ENCODE results near the gene KRT71.

The KRT71 gene

GRCh38 chr12:52524898-52525591 lies 27.9 kb downstream of the KRT71 start:
- Mint-ChIP-seq H3K36me3 (ENCODE audit: low read depth) (no peaks in the 10 kb centered on the region), H3K27ac (no peak overlapping the region), H3K27me3 (no peaks in the 10 kb centered on the region), H3K9me3 (no peaks in the 10 kb centered on the region), H3K4me1 (ENCODE audit: low read depth) (no peaks in the 10 kb centered on the region), H3K4me3 (no peak overlapping the region)

DNA sequence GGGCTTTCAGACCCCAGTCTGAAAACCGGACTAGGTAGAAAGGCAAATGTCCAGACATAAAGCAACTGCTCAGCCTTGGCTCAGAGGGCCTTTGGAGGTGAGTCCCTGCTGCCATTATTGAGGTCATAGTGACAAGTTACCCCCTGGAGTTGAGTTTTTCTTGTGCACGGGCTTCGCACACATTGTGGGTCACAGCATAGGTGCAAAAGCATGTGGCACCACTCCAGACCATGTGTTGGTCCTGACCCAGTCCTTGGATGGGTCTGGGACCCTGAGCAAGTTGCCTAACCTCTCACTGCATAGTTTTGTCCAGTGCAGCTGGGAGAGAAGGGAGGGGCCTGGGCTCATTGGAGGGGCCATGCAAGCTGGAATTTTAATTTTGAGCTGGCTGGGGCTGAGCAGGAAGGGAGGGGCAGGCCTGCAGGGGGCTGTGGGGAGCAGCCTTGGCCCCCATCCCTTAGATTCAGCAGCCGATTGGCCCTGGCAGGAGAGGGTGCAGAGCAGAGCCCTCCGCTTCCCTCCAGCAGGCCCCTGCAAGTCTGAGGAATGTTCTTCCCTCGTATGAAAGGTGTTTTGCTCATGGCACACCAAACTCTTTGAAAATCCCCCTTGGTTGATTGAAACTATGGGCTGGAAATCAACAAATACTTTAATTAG lies 28.6 kb downstream of the KRT71 start:
- H3K4me3 Mint-ChIP-seq, result no peak overlapping the region
- no peak overlapping the region for H3K27ac Mint-ChIP-seq
- no peaks in the 10 kb centered on the region for H3K36me3 Mint-ChIP-seq (ENCODE audit: low read depth)
- H3K4me1 Mint-ChIP-seq (ENCODE audit: low read depth), result no peaks in the 10 kb centered on the region
- no peaks in the 10 kb centered on the region for H3K9me3 Mint-ChIP-seq
- H3K27me3 Mint-ChIP-seq, result no peaks in the 10 kb centered on the region

DNA sequence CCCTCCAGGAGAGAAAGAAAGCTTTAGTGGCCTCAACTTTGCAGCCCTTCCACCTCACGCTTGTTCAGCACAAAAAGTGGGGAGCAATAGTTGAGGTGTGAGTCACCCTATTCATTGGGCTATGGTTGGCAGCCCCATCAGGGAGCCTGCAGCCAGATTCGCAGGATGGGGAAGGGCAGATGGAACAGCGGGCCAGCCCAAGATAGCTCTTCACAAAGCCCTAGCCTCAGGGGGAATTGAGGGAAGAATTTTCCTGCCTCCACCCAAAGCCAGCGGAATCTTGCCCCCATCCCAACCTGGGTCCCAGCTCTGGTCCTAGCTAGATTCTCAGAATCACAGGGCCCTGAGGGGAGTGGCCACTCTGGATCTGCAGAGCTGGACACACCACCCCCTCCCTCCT lies 29.1 kb downstream of the KRT71 start:
- Mint-ChIP-seq H3K27me3 (no peaks in the 10 kb centered on the region), H3K36me3 (ENCODE audit: low read depth) (no peaks in the 10 kb centered on the region), H3K4me3 (no peak overlapping the region), H3K4me1 (ENCODE audit: low read depth) (no peaks in the 10 kb centered on the region), H3K9me3 (no peaks in the 10 kb centered on the region), H3K27ac (no peak overlapping the region)

GRCh38 chr12:52522346-52523011 lies 30.5 kb downstream of the KRT71 start:
- H3K27me3 Mint-ChIP-seq, result no peaks in the 10 kb centered on the region
- H3K36me3 Mint-ChIP-seq (ENCODE audit: low read depth), result no peaks in the 10 kb centered on the region
- H3K27ac Mint-ChIP-seq, result no peak overlapping the region
- H3K9me3 Mint-ChIP-seq, result no peaks in the 10 kb centered on the region
- no peaks in the 10 kb centered on the region for H3K4me1 Mint-ChIP-seq (ENCODE audit: low read depth)
- H3K4me3 Mint-ChIP-seq, result no peak overlapping the region

GRCh38 chr12:52521568-52522266 lies 31.2 kb downstream of the KRT71 start:
- no peaks in the 10 kb centered on the region for H3K36me3 Mint-ChIP-seq (ENCODE audit: low read depth)

GRCh38 chr12:52521175-52521567 lies 31.8 kb downstream of the KRT71 start:
- H3K27ac Mint-ChIP-seq, result no peak overlapping the region
- H3K27me3 Mint-ChIP-seq, result no peaks in the 10 kb centered on the region
- H3K36me3 Mint-ChIP-seq (ENCODE audit: low read depth), result no peaks in the 10 kb centered on the region
- no peaks in the 10 kb centered on the region for H3K4me1 Mint-ChIP-seq (ENCODE audit: low read depth)
- no peak overlapping the region for H3K4me3 Mint-ChIP-seq
- no peaks in the 10 kb centered on the region for H3K9me3 Mint-ChIP-seq

More at GRCh38 chr12:52521568-52522266, 31.2 kb downstream of the KRT71 start:
- no peak overlapping the region for H3K27ac Mint-ChIP-seq
- H3K27me3 Mint-ChIP-seq, result no peaks in the 10 kb centered on the region
- H3K4me1 Mint-ChIP-seq (ENCODE audit: low read depth), result no peaks in the 10 kb centered on the region
- no peaks in the 10 kb centered on the region for H3K9me3 Mint-ChIP-seq
- no peak overlapping the region for H3K4me3 Mint-ChIP-seq

DNA sequence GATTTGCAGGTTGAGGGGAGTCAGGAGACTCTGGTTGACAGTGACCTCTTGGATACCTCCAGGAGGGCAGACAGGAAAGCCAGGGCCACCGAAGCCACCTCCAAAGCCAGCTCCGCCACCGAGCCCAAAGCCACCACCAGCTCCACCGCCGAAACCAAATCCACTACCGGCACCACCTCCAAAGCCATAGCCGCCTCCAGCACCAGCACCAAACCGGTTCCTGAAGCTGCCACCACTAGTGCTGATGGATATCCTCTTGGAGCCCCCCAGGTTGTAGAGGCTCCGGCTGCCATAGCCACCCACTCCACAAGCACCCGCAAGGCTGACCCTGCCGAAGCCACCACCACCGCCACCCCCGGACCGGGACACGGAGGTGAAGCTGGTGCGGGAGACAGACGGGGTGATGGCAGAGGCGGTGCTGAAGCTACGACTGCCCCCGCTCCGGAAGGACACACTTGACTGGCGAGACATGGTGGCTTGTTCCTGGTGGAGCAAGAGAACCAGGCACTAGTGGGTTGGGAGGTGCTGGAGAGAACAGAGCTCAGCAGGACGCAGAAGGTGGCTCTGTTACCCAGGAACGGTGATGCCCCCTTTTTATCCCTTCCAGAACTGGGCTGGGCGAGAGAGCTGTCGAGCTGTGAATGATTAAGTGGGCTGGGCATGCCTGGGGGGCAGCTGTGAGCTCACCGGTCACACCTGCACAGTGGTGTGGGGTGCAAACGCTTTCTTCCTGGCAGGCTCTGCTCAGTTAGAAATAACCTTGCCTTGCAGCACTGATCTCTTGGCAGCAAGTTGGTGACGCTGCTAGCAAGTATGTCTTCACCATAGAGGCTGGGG lies 32.9 kb downstream of the KRT71 start, which contains the start of gene KRT5:
Gene KRT5 (minus strand): TSS at position 569 of the 837 bp plus-strand sequence. CDS start 98 bp downstream, at position 471.
- Mint-ChIP-seq H3K4me1 (ENCODE audit: low read depth) (no peaks in the 10 kb centered on the region), H3K4me3 (no peak within 1 kb of the TSS), H3K36me3 (ENCODE audit: low read depth) (no peaks in the 10 kb centered on the region), H3K27ac (no peak within 1 kb of the TSS), H3K9me3 (no peaks in the 10 kb centered on the region), H3K27me3 (no peaks in the 10 kb centered on the region)

DNA sequence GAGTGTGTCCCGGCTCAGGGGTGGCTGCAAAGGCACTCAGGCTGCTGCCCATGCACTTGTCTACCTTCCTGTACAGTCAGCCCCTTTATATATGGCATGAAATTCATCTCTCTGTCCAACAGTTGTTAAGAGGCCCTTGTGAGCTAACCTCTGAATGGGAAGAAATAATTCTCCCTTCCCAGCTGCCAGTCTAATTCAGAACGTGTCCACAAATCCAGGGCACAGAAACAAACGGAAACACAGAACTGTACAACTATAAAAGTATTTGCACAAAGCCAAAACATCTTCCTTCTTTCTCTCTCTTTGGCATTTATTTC lies 33.6 kb downstream of the KRT71 start:
- Mint-ChIP-seq H3K27me3 (no peaks in the 10 kb centered on the region), H3K4me1 (ENCODE audit: low read depth) (no peaks in the 10 kb centered on the region), H3K4me3 (no peak overlapping the region), H3K27ac (no peak overlapping the region), H3K36me3 (ENCODE audit: low read depth) (no peaks in the 10 kb centered on the region), H3K9me3 (no peaks in the 10 kb centered on the region)

GRCh38 chr12:52518574-52519386 lies 34.2 kb downstream of the KRT71 start:
- H3K27ac Mint-ChIP-seq, result no peak overlapping the region
- H3K4me1 Mint-ChIP-seq (ENCODE audit: low read depth), result no peaks in the 10 kb centered on the region
- H3K27me3 Mint-ChIP-seq, result no peaks in the 10 kb centered on the region
- no peak overlapping the region for H3K4me3 Mint-ChIP-seq
- no peaks in the 10 kb centered on the region for H3K9me3 Mint-ChIP-seq
- no peaks in the 10 kb centered on the region for H3K36me3 Mint-ChIP-seq (ENCODE audit: low read depth)

DNA sequence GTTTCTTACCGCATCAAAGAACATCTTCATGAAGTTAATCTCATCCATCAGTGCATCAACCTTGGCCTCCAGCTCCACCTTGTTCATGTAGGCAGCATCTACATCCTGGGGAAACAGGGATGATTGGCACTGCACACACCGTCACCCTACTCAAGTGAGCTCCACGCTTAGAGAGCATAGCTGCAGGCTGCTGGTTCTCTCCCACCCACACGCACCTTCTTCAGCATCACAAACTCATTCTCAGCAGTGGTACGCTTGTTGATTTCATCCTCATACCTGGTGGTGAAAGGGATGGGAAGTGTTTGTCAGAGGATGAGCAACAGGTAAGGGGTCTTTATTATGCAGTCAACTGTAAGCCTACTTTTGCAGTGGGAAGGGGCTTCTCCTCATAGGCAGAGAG lies 35.1 kb downstream of the KRT71 start:
- H3K36me3 Mint-ChIP-seq (ENCODE audit: low read depth), result no peaks in the 10 kb centered on the region
- no peak overlapping the region for H3K27ac Mint-ChIP-seq
- H3K4me1 Mint-ChIP-seq (ENCODE audit: low read depth), result no peaks in the 10 kb centered on the region
- no peak overlapping the region for H3K4me3 Mint-ChIP-seq
- H3K27me3 Mint-ChIP-seq, result no peaks in the 10 kb centered on the region
- H3K9me3 Mint-ChIP-seq, result no peaks in the 10 kb centered on the region

- no peak overlapping the region for H3K4me3 Mint-ChIP-seq
- H3K27ac Mint-ChIP-seq, result no peak overlapping the region
- H3K4me1 Mint-ChIP-seq (ENCODE audit: low read depth), result no peaks in the 10 kb centered on the region
- H3K27me3 Mint-ChIP-seq, result no peaks in the 10 kb centered on the region
- H3K9me3 Mint-ChIP-seq, result no peaks in the 10 kb centered on the region
- H3K36me3 Mint-ChIP-seq (ENCODE audit: low read depth), result no peaks in the 10 kb centered on the region
These were observed 35.7 kb downstream of the KRT71 start for GRCh38 chr12:52517005-52517835.

GRCh38 chr12:52515927-52516831 lies 36.8 kb downstream of the KRT71 start:
- Mint-ChIP-seq H3K27ac (no peak overlapping the region), H3K36me3 (ENCODE audit: low read depth) (no peaks in the 10 kb centered on the region), H3K4me1 (ENCODE audit: low read depth) (no peaks in the 10 kb centered on the region)

More at GRCh38 chr12:52515927-52516831, 36.8 kb downstream of the KRT71 start:
- Mint-ChIP-seq H3K27me3 (no peaks in the 10 kb centered on the region), H3K9me3 (peaks cover 2% of the 10 kb centered on the region), H3K4me3 (no peak overlapping the region)

All from stimulated activated naive CD8-positive, alpha-beta T cell treated with anti-CD3 and anti-CD28 coated beads, Interleukin-15, Interleukin-2, amounts not matched to agents 100 ng/mL and 50 ng/mL, for 24 hours (primary cell).